HepG2 (cell line): ENCODE measurements around the gene SCGB3A1. TPM values are rescaled to one million over a fixed set of nuclear protein-coding genes. Genes with fewer than 3 reads are reported as not detected.

Source experiments
- ATAC-seq: fragments of 200-7000 bp; cut with Tn5 transposase; 3 replicates; pipeline ENCODE4 v1.9.1; 2020; ENCODE audit warnings: mild to moderate bottlenecking, moderate library complexity
- BruUV-seq: library from RNA; stranded (reverse); fragments of 400-500 nt; replicated peaks from 2 replicates; lab custom pipeline; 2021; lab: Mats Ljungman, UMichigan
- CTCF ChIA-PET: fragments of 300-600 bp; formaldehyde crosslinking; extraction: SDS; loops from one replicate; lab custom pipeline; 2021; ENCODE audit warnings: low total read pairs, inconsistent platforms, low intra/inter-chr PET ratio; lab: Yijun Ruan, JAX
- POLR2A ChIA-PET: fragments of 350-600 bp; sonication (Branson Sonifier 250); formaldehyde crosslinking; loops from one replicate; lab custom pipeline; 2020; ENCODE audit warnings: antibody characterized with exemption, inconsistent platforms; lab: Yijun Ruan, JAX
- DNase-seq: peaks from one replicate; pipeline ENCODE4 v3.0.0-alpha.2; 2015; ENCODE audit warnings: low spot score
- FAIRE-seq: peaks from 3 replicates; lab custom pipeline; 2011; peaks lifted over from hg19 to GRCh38; lab: Jason Lieb, UNC
- H2AFZ ChIP-seq: one replicate; pipeline ENCODE4 v1.6.1; 2011; ENCODE audit warnings: low read length, inconsistent platforms
- H3K27ac ChIP-seq: fragments of 300-600 bp; 3 replicates; pipeline ENCODE4 v1.8.0; 2011; ENCODE audit warnings: mixed run types, mild to moderate bottlenecking, mixed read lengths, low read length, inconsistent platforms; ENCODE audit not compliant: insufficient read depth; ENCODE audit errors: extremely low read length
- H3K27me3 ChIP-seq, 2 experiments: fragments of 200-600 bp in 1 of 2; 2 replicates in 1 of 2; 3 replicates in 1 of 2; pipeline versions ENCODE4 v1.6.0 to v1.8.0; 2011; ENCODE audit warnings: low read length in 2 of 2, mild to moderate bottlenecking in 2 of 2, moderate library complexity in 2 of 2, inconsistent platforms in 1 of 2; ENCODE audit not compliant: insufficient read depth in 2 of 2, control insufficient read depth in 1 of 2
- H3K36me3 ChIP-seq, 2 experiments: fragments of 200-600 bp in 1 of 2; replicated peaks in 1 of 2; 2 replicates in 1 of 2; 3 replicates in 1 of 2; pipeline versions ENCODE4 v1.5.1 to v1.8.0; 2011; ENCODE audit warnings: low read length in 2 of 2, inconsistent platforms in 1 of 2; ENCODE audit not compliant: insufficient read depth in 2 of 2, control insufficient read depth in 1 of 2
- H3K4me1 ChIP-seq: 2 replicates; pipeline ENCODE4 v1.5.1; 2012; ENCODE audit warnings: low read length, inconsistent platforms; ENCODE audit not compliant: insufficient read depth
- H3K4me2 ChIP-seq: 2 replicates; pipeline ENCODE4 v1.6.0; 2011; ENCODE audit warnings: low read depth, low read length, inconsistent platforms
- H3K4me3 ChIP-seq, 3 experiments: fragments of 200-600 bp in 1 of 3; sonication (generic), shearing (Covaris generic) in 1 of 3; replicated peaks in 1 of 3; 2 replicates each; pipeline ENCODE4 v1.5.1; 2011 to 2016; ENCODE audit warnings: low read length in 3 of 3, inconsistent platforms in 2 of 3, low read depth in 2 of 3, mild to moderate bottlenecking in 2 of 3, control low read depth in 1 of 3, mixed read lengths in 1 of 3; ENCODE audit not compliant: insufficient read depth in 1 of 3
- H3K79me2 ChIP-seq: one replicate; pipeline ENCODE4 v1.6.1; 2011; ENCODE audit warnings: low read length, inconsistent platforms; ENCODE audit not compliant: insufficient read depth
- H3K9ac ChIP-seq: 2 replicates; pipeline ENCODE4 v1.6.0; 2011; ENCODE audit warnings: mild to moderate bottlenecking, low read depth, low read length, inconsistent platforms; ENCODE audit not compliant: insufficient read depth
- H3K9me3 ChIP-seq: 2 replicates; pipeline ENCODE4 v1.5.1; 2012; ENCODE audit warnings: mild to moderate bottlenecking, low read length
- H4K20me1 ChIP-seq: 2 replicates; pipeline ENCODE4 v1.6.0; 2011; ENCODE audit warnings: inconsistent platforms, mild to moderate bottlenecking, low read length, moderate library complexity; ENCODE audit not compliant: insufficient read depth
- AGO2 ChIP-seq: fragments of 200-400 bp; formaldehyde crosslinking; optimal IDR thresholded peaks from 2 replicates; pipeline ENCODE3; 2017; ENCODE audit warnings: mild to moderate bottlenecking, low read depth, low read length, moderate library complexity
- DNMT1 ChIP-seq: sonication (generic); formaldehyde crosslinking; IDR thresholded peaks from 2 replicates; pipeline ENCODE4 v1.5.1; 2020; ENCODE audit warnings: mild to moderate bottlenecking, missing genetic modification reagents
- HDAC6 ChIP-seq: fragments of 200-600 bp; sonication (generic); IDR thresholded peaks from 2 replicates; pipeline ENCODE4 v1.7.0; 2017; ENCODE audit warnings: mild to moderate bottlenecking, antibody characterized with exemption, low read length, low read depth
- KAT2B ChIP-seq: fragments of 150-350 bp; IDR thresholded peaks from 2 replicates; pipeline ENCODE4 v1.6.1; 2014; ENCODE audit warnings: low read depth, low read length, borderline replicate concordance
- MEF2D ChIP-seq: sonication (generic); formaldehyde crosslinking; IDR thresholded peaks from 2 replicates; pipeline ENCODE4 v1.5.1; 2020; ENCODE audit warnings: mild to moderate bottlenecking, missing genetic modification reagents
- NCOA1 ChIP-seq: sonication (generic); formaldehyde crosslinking; IDR thresholded peaks from 2 replicates; pipeline ENCODE4 v1.9.0; 2021; ENCODE audit warnings: missing genetic modification reagents
- SMYD3 ChIP-seq: sonication (generic); formaldehyde crosslinking; IDR thresholded peaks from 2 replicates; pipeline ENCODE4 v1.8.1; 2023; ENCODE audit warnings: mild to moderate bottlenecking, missing genetic modification reagents
- SP5 ChIP-seq: IDR thresholded peaks from 2 replicates; pipeline ENCODE4 v1.6.1; 2016; ENCODE audit warnings: low read depth, borderline replicate concordance
- SSRP1 ChIP-seq: IDR thresholded peaks from 2 replicates; pipeline ENCODE4 v1.6.1; 2016; ENCODE audit warnings: control low read depth
- YEATS4 ChIP-seq: sonication (generic); formaldehyde crosslinking; IDR thresholded peaks from 2 replicates; pipeline ENCODE4 v1.4.0; 2020; ENCODE audit warnings: missing genetic modification reagents, borderline replicate concordance
- ZMYM3 ChIP-seq: sonication (generic); formaldehyde crosslinking; IDR thresholded peaks from 2 replicates; pipeline ENCODE4 v1.5.1; 2020; ENCODE audit warnings: mild to moderate bottlenecking, missing genetic modification reagents
- ZNF24 ChIP-seq: fragments of 450-650 bp; IDR thresholded peaks from 2 replicates; pipeline ENCODE4 v1.6.1; 2017; ENCODE audit warnings: antibody characterized with exemption, mild to moderate bottlenecking
- ZNF614 ChIP-seq: IDR thresholded peaks from 2 replicates; pipeline ENCODE4 v1.6.1; 2018; ENCODE audit warnings: missing biosample characterization, missing genetic modification reagents, inconsistent platforms, borderline replicate concordance
- ZNF780A ChIP-seq: sonication (generic); formaldehyde crosslinking; IDR thresholded peaks from 2 replicates; pipeline ENCODE4 v1.8.0; 2022; ENCODE audit warnings: mild to moderate bottlenecking, missing genetic modification reagents, moderate library complexity
- WGBS: methylation state at CpG from one replicate; pipeline ENCODE4 v1.1.6; 2017; ENCODE audit warnings: low lambda C conversion rate; 5-methylcytosine and 5-hydroxymethylcytosine counted together
- in situ Hi-C: cut with HindIII; loops from 2 replicates; pipeline ENCODE4 v1.10.0; 2017; ENCODE audit warnings: low pct_unique_long_range_greater_than_20kb; ENCODE audit not compliant: extremely low pct_ligation_motif_present
- intact Hi-C: fragments of 100-400 bp; cut with micrococcal nuclease; formaldehyde crosslinking; loops from one replicate; pipeline ENCODE4 v1.10.0; 2022; ENCODE audit not compliant: unreplicated experiment
- polyA plus RNA-seq, 8 experiments: library from polyadenylated mRNA; depleted of rRNA in 3 of 8; stranded (reverse) in 7 of 8; unstranded in 1 of 8; fragments of >200 nt; fragmentation: Illumina TruSeq in 4 of 8; extraction: Trizol in 4 of 8; gene quantifications; 2 replicates each; pipeline versions ENCODE4 v1.2.1 to v1.2.3, GENCODE V29; 2011 to 2016; ENCODE audit warnings: low read depth in 4 of 8, missing spikeins in 1 of 8, mixed read lengths in 1 of 8; ENCODE audit not compliant: insufficient read depth in 1 of 8
- total RNA-seq, 5 experiments: library from RNA; depleted of rRNA; stranded (reverse); fragments of >200 nt; fragmentation: Illumina TruSeq; extraction: Trizol; gene quantifications; 2 replicates each; pipeline ENCODE4 v1.2.3, GENCODE V29; 2016; ENCODE audit warnings: low read depth in 1 of 5
- TF ChIP-seq, protein P1 (sequence below): sonication (generic); formaldehyde crosslinking; conservative IDR thresholded peaks from 2 replicates; pipeline ENCODE4 v1.8.0; 2022; ENCODE audit warnings: low read depth, missing genetic modification reagents
- TF ChIP-seq, protein P2 (sequence below): sonication (generic); formaldehyde crosslinking; IDR thresholded peaks from 2 replicates; pipeline ENCODE4 v1.5.0; 2020; ENCODE audit warnings: missing genetic modification reagents, mild to moderate bottlenecking, borderline replicate concordance
- TF ChIP-seq, protein P3 (sequence below): sonication (generic); formaldehyde crosslinking; IDR thresholded peaks from 2 replicates; pipeline ENCODE4 v1.4.0; 2020; ENCODE audit warnings: mild to moderate bottlenecking, missing genetic modification reagents

The SCGB3A1 gene
- total and polyA plus RNA-seq, 2 of the 13 experiments (the other 11 are each of a cell fraction or from before 2014, with no cell fraction given): not detected

DNA sequence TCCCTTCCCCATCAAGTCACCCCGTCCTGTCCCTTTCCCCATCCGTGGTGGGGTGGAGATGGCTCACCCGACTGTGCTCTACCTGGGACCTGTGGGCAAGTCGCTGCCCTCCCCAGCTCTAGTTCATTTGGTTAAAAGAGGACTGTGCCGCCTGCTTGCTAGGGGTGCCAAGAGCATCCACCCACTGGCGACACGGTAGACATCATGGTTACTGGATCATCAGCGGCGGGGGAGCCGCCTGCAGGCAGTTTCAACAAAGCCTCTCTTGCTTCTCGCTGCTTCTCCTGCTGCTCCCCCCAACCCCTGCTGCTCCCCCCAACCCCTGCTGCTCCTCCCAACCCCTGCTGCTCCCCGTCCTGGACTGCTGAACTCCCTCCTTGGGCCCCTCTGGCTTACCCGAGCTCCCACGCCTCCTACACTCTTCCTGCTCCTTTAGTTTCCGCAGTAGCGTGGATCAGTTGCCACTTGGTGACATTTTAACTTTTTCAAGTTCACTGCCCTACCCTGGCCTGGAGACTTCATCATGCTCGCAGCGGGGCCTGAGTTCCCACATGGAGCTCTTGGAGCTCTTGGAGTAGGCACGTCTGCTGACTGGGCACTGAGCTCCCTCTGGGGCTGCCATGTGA, 22.0 kb upstream of the SCGB3A1 start:
- Histone ChIP-seq H3K4me1 (no peaks in the 10 kb centered on the region), H4K20me1 (no peaks in the 10 kb centered on the region), H3K79me2 (no peaks in the 10 kb centered on the region), H3K36me3 (no peaks in the 10 kb centered on the region), H3K27me3 (peaks cover 24 to 66% of the 10 kb centered on the region in 2 experiments), H3K27ac (no peak overlapping the region), H3K4me2 (no peak overlapping the region)
- DNase-seq (no peak), ATAC-seq (no peak), FAIRE-seq (no peak)
- no TSS peak for BruUV-seq
- POLR2A ChIA-PET: no interaction called here
- in situ Hi-C loops: loop anchor here (5.0 kb wide), 1 partner anchor 54 kb away; no protein-coding TSS in a partner anchor
- TF ChIP-seq HDAC6 (no peak), MEF2D (no peak), ZMYM3 (CRISPR knock-in tag) (no peak), NCOA1 (CRISPR knock-in tag) (no peak)
- TF ChIP-seq, all 625 proteins: peak for 0
- CTCF ChIA-PET: no interaction called here
- Histone ChIP-seq H2AFZ (no peak overlapping the region), H3K4me3 (no peak overlapping the region), H3K9me3 (no peaks in the 10 kb centered on the region), H3K9ac (no peak overlapping the region)
- intact Hi-C loops: no loop called here
- 32% methylated on average over 16 of the region's 19 CpGs for WGBS

DNA sequence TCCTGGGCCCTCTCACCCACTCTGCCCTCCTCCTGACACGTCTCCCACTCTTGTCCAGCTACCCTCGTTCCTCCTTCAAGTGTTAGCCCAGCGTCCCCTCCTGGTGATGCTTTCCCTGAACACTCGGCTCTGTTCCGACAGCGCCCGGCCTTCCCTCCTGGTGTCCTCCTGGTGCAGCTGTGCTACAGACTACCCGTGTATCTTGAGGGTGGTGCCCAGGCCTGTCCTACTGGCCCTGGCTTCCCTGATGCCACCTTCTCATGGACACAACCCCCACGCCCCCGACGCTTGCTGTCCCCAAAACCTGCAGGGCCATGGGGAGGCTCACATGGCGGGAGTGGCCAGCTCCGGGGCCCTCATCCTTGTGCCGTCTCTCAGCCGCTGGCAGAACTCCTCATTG, 21.4 kb upstream of the SCGB3A1 start:
- Histone ChIP-seq H3K79me2 (no peaks in the 10 kb centered on the region), H4K20me1 (no peaks in the 10 kb centered on the region), H2AFZ (no peak overlapping the region), H3K27me3 (peaks cover 24 to 68% of the 10 kb centered on the region in 2 experiments), H3K9ac (no peak overlapping the region), H3K4me1 (no peaks in the 10 kb centered on the region), H3K36me3 (no peaks in the 10 kb centered on the region), H3K9me3 (no peaks in the 10 kb centered on the region), H3K4me3 (no peak overlapping the region), H3K27ac (no peak overlapping the region), H3K4me2 (no peak overlapping the region)
- DNase-seq: no peak
- WGBS: 16% methylated on average over 11 of the region's 15 CpGs
- BruUV-seq: no TSS peak
- no peak for FAIRE-seq
- in situ Hi-C loops: loop anchor here (5.0 kb wide), 1 partner anchor 55 kb away; no protein-coding TSS in a partner anchor
- no peak for ATAC-seq
- intact Hi-C loops: no loop called here
- POLR2A ChIA-PET: no interaction called here
- CTCF ChIA-PET: no interaction called here
- TF ChIP-seq, protein P1, sequence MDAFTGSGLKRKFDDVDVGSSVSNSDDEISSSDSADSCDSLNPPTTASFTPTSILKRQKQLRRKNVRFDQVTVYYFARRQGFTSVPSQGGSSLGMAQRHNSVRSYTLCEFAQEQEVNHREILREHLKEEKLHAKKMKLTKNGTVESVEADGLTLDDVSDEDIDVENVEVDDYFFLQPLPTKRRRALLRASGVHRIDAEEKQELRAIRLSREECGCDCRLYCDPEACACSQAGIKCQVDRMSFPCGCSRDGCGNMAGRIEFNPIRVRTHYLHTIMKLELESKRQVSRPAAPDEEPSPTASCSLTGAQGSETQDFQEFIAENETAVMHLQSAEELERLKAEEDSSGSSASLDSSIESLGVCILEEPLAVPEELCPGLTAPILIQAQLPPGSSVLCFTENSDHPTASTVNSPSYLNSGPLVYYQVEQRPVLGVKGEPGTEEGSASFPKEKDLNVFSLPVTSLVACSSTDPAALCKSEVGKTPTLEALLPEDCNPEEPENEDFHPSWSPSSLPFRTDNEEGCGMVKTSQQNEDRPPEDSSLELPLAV: no peak
- TF ChIP-seq SMYD3 (CRISPR knock-in tag) (no peak), DNMT1 (no peak), ZNF614 (no peak), YEATS4 (CRISPR knock-in tag) (no peak), ZNF24 (no peak), AGO2 (no peak), ZNF780A (CRISPR knock-in tag) (no peak), KAT2B (no peak), SP5 (CRISPR knock-in tag) (no peak), SSRP1 (CRISPR knock-in tag) (no peak)
- TF ChIP-seq, protein P2, sequence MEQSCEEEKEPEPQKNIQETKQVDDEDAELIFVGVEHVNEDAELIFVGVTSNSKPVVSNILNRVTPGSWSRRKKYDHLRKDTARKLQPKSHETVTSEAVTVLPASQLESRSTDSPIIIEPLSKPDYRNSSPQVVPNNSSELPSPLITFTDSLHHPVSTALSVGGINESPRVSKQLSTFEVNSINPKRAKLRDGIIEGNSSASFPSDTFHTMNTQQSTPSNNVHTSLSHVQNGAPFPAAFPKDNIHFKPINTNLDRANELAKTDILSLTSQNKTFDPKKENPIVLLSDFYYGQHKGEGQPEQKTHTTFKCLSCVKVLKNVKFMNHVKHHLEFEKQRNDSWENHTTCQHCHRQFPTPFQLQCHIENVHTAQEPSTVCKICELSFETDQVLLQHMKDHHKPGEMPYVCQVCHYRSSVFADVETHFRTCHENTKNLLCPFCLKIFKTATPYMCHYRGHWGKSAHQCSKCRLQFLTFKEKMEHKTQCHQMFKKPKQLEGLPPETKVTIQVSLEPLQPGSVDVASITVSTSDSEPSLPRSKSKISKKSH: no peak
- TF ChIP-seq, protein P3, sequence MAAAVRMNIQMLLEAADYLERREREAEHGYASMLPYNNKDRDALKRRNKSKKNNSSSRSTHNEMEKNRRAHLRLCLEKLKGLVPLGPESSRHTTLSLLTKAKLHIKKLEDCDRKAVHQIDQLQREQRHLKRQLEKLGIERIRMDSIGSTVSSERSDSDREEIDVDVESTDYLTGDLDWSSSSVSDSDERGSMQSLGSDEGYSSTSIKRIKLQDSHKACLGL (CRISPR knock-in tag): no peak
